ENCODE measurements around the gene GNAS.

GNAS gene

GRCh38 chr20:58891086-58891717 lies 38.7 kb downstream of the GNAS start:
- CTCF ChIA-PET, result no interaction called here
- POLR2A ChIA-PET (ENCODE audit: low non-redundant PET), result interaction anchor here (0.6 to 0.7 kb wide), 3 partner anchors 138 to 198 kb away, joined by 3 read pairs; partner anchors contain the start of gene ATP5F1E
- DNase-seq (ENCODE audit: low spot score), result peak; percentile 75
- peak overlapping the region; percentile 94 for H3K27ac ChIP-seq
- TF ChIP-seq, protein P1, sequence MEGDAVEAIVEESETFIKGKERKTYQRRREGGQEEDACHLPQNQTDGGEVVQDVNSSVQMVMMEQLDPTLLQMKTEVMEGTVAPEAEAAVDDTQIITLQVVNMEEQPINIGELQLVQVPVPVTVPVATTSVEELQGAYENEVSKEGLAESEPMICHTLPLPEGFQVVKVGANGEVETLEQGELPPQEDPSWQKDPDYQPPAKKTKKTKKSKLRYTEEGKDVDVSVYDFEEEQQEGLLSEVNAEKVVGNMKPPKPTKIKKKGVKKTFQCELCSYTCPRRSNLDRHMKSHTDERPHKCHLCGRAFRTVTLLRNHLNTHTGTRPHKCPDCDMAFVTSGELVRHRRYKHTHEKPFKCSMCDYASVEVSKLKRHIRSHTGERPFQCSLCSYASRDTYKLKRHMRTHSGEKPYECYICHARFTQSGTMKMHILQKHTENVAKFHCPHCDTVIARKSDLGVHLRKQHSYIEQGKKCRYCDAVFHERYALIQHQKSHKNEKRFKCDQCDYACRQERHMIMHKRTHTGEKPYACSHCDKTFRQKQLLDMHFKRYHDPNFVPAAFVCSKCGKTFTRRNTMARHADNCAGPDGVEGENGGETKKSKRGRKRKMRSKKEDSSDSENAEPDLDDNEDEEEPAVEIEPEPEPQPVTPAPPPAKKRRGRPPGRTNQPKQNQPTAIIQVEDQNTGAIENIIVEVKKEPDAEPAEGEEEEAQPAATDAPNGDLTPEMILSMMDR (conservative IDR thresholded peaks at IDR 0.05; ENCODE audit: low read depth), result no peak

DNA sequence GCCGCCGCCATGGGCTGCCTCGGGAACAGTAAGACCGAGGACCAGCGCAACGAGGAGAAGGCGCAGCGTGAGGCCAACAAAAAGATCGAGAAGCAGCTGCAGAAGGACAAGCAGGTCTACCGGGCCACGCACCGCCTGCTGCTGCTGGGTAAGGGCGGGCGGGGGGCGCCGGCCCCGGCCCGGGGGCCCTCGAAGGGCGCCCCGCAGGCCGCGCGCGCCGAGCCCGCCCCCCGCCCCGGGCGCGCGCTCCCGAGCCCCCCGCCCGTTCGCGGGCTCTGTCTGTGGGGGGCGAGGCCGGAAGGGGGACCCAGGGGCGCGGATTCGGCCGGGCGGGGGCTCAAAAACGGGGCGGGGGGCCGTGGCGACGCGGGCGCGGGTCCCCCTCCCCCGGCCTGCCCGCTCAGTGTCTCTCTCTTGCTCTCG lies 39.2 kb downstream of the GNAS start:
- DNase-seq (ENCODE audit: low spot score), result no peak
- TF ChIP-seq, protein P1 (conservative IDR thresholded peaks at IDR 0.05; ENCODE audit: low read depth), result no peak
- CTCF ChIA-PET, result no interaction called here

DNA sequence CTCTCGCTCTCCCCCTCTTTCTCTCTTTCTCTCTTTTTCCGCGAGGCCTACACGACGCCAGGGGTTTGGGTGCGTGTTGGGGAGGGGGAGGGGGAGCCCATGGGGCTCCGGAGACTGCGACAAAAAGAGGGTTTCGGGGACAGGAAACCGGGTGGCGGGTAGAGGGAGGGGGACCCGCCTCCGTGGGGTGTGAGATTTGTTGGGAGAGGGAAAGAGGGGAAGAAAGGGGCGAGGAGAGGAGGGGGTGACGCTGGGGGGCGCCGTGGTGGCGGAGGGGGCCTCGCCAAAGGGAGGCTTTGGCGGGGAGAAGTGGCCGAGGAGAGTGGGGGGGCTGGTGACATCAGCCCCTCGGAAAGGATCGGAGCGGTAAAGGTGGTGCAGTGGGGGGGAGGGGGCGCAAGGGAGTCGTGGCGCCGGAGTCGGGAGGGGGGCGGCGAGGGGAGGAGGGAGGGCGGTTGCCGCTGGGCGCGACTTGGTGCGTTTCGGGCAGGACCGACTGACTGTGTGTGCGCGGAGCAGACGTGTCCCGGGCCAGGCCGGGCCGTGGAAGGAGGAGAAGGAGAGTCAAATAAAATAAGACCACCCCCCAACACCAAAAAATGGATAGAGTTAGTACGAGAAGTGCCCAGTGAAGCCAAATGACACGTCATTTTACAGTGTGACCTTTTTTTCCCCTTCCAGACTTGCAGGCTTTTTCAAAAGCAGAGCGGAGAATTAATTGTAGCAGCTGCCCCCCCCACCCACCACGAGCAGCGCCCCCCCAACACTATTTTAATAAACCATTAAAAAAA lies 39.8 kb downstream of the GNAS start:
- ChIA-PET POLR2A (ENCODE audit: low non-redundant PET) (no interaction called here), CTCF (no interaction called here)
- TF ChIP-seq, protein P1 (conservative IDR thresholded peaks at IDR 0.05; ENCODE audit: low read depth), result no peak
- peak; percentile 75 for DNase-seq (ENCODE audit: low spot score)
- H3K27ac ChIP-seq, result peak overlapping the region; percentile 94

More for the DNA sequence above, 39.2 kb downstream of the GNAS start:
- POLR2A ChIA-PET (ENCODE audit: low non-redundant PET), result interaction anchor here (0.6 kb wide), 1 partner anchor 199 kb away, joined by 3 read pairs; no protein-coding TSS in a partner anchor
- peak overlapping the region; percentile 94 for H3K27ac ChIP-seq

GRCh38 chr20:58892932-58893224 lies 40.4 kb downstream of the GNAS start:
- TF ChIP-seq, protein P1 (conservative IDR thresholded peaks at IDR 0.05; ENCODE audit: low read depth), result no peak
- CTCF ChIA-PET, result no interaction called here
- POLR2A ChIA-PET (ENCODE audit: low non-redundant PET), result no interaction called here
- no peak for DNase-seq (ENCODE audit: low spot score)
- peak overlapping the region; percentile 94 for H3K27ac ChIP-seq

GRCh38 chr20:58893355-58894120 lies 41.0 kb downstream of the GNAS start:
- ChIA-PET POLR2A (ENCODE audit: low non-redundant PET) (no interaction called here), CTCF (no interaction called here)
- no peak for DNase-seq (ENCODE audit: low spot score)
- no peak overlapping the region for H3K27ac ChIP-seq
- TF ChIP-seq, protein P1 (conservative IDR thresholded peaks at IDR 0.05; ENCODE audit: low read depth), result no peak

GRCh38 chr20:58894652-58895447 lies 42.3 kb downstream of the GNAS start:
- DNase-seq (ENCODE audit: low spot score), result no peak
- CTCF ChIA-PET, result no interaction called here
- TF ChIP-seq, protein P1 (conservative IDR thresholded peaks at IDR 0.05; ENCODE audit: low read depth), result no peak
- no peak overlapping the region for H3K27ac ChIP-seq
- POLR2A ChIA-PET (ENCODE audit: low non-redundant PET), result no interaction called here
